Lower leg skin (tissue), 3 donors: ENCODE data around the gene TOP3B.

ENCODE experiments used
- POLR2A ChIP-seq, 2 donors: fragments of 450-650 bp; IDR thresholded peaks; one replicate each; pipeline ENCODE4 v1.6.1; 2016 to 2017; ENCODE audit warnings: antibody characterized with exemption in 2 of 2, mild to moderate bottlenecking in 1 of 2, moderate library complexity in 1 of 2
- TF ChIP-seq, protein P1 (sequence below), 3 donors: fragments of 450-650 bp; IDR thresholded peaks; one replicate each; pipeline ENCODE4 v1.5.1; 2016; ENCODE audit warnings: antibody characterized with exemption in 3 of 3, mild to moderate bottlenecking in 3 of 3, moderate library complexity in 2 of 3

DNA sequence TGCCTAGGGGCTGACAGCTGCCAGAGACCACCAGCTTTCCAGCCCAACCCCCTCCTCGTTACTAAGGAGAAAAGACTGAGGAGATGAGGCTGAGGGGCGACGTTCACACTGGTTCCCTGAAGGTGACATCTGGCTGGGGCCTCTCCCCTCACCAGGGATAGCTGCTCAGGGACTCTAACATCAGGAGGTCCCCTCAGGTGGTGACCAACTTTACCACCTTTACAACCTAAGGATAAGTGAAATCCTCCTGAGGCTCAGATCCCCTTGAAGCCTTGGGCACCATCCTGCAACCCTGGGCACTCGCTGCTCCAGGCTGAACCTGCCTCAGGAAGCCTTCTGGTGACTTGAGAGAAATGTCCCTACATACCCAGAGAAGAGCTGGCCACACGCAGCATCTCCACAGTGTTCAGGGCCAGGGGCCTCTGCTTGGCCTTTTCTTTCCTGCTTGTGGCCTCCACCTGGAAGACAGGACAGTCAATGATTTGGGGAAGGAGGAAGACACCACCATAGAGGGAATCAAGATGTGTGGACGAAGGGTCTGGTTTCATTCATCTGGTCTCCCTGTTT, 17.6 kb downstream of the TOP3B start:
- TF ChIP-seq, protein P1, sequence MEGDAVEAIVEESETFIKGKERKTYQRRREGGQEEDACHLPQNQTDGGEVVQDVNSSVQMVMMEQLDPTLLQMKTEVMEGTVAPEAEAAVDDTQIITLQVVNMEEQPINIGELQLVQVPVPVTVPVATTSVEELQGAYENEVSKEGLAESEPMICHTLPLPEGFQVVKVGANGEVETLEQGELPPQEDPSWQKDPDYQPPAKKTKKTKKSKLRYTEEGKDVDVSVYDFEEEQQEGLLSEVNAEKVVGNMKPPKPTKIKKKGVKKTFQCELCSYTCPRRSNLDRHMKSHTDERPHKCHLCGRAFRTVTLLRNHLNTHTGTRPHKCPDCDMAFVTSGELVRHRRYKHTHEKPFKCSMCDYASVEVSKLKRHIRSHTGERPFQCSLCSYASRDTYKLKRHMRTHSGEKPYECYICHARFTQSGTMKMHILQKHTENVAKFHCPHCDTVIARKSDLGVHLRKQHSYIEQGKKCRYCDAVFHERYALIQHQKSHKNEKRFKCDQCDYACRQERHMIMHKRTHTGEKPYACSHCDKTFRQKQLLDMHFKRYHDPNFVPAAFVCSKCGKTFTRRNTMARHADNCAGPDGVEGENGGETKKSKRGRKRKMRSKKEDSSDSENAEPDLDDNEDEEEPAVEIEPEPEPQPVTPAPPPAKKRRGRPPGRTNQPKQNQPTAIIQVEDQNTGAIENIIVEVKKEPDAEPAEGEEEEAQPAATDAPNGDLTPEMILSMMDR (IDR thresholded peaks at IDR 0.05): no peak
- no peak for TF ChIP-seq POLR2A (IDR thresholded peaks at IDR 0.05)
